ENCODE measurements around the gene SLC3A2. TPM values are rescaled to one million over a fixed set of nuclear protein-coding genes. Genes with fewer than 3 reads are reported as not detected.
A peak's percentile ranks its signal among the peaks of the same experiment; 100 is the strongest.

The SLC3A2 gene
- total RNA-seq (2021) (244 to 334 TPM (median 265 TPM) in 3 replicates), Bru-seq, nascent RNA (percentile 94 among the genes with signal in this experiment)
- long read RNA-seq, experiment 1, transcript SLC3A2-201 (9 exons, 1,904 nt) = major isoform, 283 of 1,148 reads
- long read RNA-seq, experiment 1, transcript SLC3A2-206 (11 exons, 2,084 nt) = minor isoform, 215 of 1,148 reads
- long read RNA-seq, experiment 1, transcript SLC3A2-202 (10 exons, 1,993 nt) = minor isoform, 68 of 1,148 reads
- long read RNA-seq, experiment 1, transcript SLC3A2-203 (12 exons, 2,161 nt) = minor isoform, 254 of 1,148 reads
- long read RNA-seq, experiment 1, partial matches to known transcripts = 26 of 1,148 reads
- long read RNA-seq, experiment 1, other reads (novel, unspliced or antisense) = 230 of 1,148 reads
- long read RNA-seq, experiment 2, transcript SLC3A2-201 (9 exons, 1,904 nt) = major isoform, 106 of 319 reads
- long read RNA-seq, experiment 2, transcript SLC3A2-206 (11 exons, 2,084 nt) = minor isoform, 26 of 319 reads
- long read RNA-seq, experiment 2, transcript SLC3A2-203 (12 exons, 2,161 nt) = minor isoform, 44 of 319 reads
- long read RNA-seq, experiment 2, transcript SLC3A2-202 (10 exons, 1,993 nt) = minor isoform, 12 of 319 reads
- long read RNA-seq, experiment 2, partial matches to known transcripts = 61 of 319 reads
- long read RNA-seq, experiment 2, other reads (novel, unspliced or antisense) = 52 of 319 reads
- long read RNA-seq, experiment 3, transcript SLC3A2-206 (11 exons, 2,084 nt) = minor isoform, 51 of 242 reads
- long read RNA-seq, experiment 3, transcript SLC3A2-201 (9 exons, 1,904 nt) = major isoform, 78 of 242 reads
- long read RNA-seq, experiment 3, transcript SLC3A2-203 (12 exons, 2,161 nt) = minor isoform, 33 of 242 reads
- long read RNA-seq, experiment 3, transcript SLC3A2-204 (12 exons, 2,222 nt) = minor isoform, 14 of 242 reads
- long read RNA-seq, experiment 3, partial matches to known transcripts = 4 of 242 reads
- long read RNA-seq, experiment 3, other reads (novel, unspliced or antisense) = 47 of 242 reads

- H3K36me3 Mint-ChIP-seq = peaks cover 64% of the 10 kb centered on the region
- peaks cover 49% of the 10 kb centered on the region for H3K4me1 Mint-ChIP-seq
- H3K4me3 Mint-ChIP-seq = peak within 1 kb of the TSS; percentile 99
- TF ChIP-seq PREB (CRISPR knock-in tag; IDR thresholded peaks at IDR 0.05; ENCODE audit: borderline replicate concordance) (no peak), GTF2I (CRISPR knock-in tag; conservative IDR thresholded peaks at IDR 0.05) (no peak), ATF3 (CRISPR knock-in tag; conservative IDR thresholded peaks at IDR 0.05) (no peak), STAT6 (CRISPR knock-in tag; conservative IDR thresholded peaks at IDR 0.05; ENCODE audit: low read depth) (no peak), JAZF1 (CRISPR knock-in tag; IDR thresholded peaks at IDR 0.05) (no peak), GRHL2 (CRISPR knock-in tag; IDR thresholded peaks at IDR 0.05; ENCODE audit: insufficient replicate concordance, severe bottlenecking) (no peak), HMGA2 (CRISPR knock-in tag; IDR thresholded peaks at IDR 0.05) (0 out of 2 replicates have a peak, but pooled peaks have one; percentile 24), CDX4 (CRISPR knock-in tag; IDR thresholded peaks at IDR 0.05; ENCODE audit: borderline replicate concordance) (no peak), AFF4 (CRISPR knock-in tag; IDR thresholded peaks at IDR 0.05; ENCODE audit: borderline replicate concordance) (no peak; the same call in 1 of the 2 replicates), NR1H2 (CRISPR knock-in tag; IDR thresholded peaks at IDR 0.05) (no peak), MXD4 (CRISPR knock-in tag; IDR thresholded peaks at IDR 0.05; ENCODE audit: borderline replicate concordance) (no peak), ZNF317 (CRISPR knock-in tag; IDR thresholded peaks at IDR 0.05; ENCODE audit: borderline replicate concordance, low read depth) (no peak), ZSCAN18 (CRISPR knock-in tag; IDR thresholded peaks at IDR 0.05) (no peak), CREB1 (CRISPR knock-in tag; IDR thresholded peaks at IDR 0.05) (peak; percentile 22; the same call in 1 of the 2 replicates), E2F5 (CRISPR knock-in tag; IDR thresholded peaks at IDR 0.05) (peak; percentile 35), ZMAT4 (CRISPR knock-in tag; IDR thresholded peaks at IDR 0.05) (0 out of 2 replicates have a peak, but pooled peaks have one; percentile 50), ELF4 (CRISPR knock-in tag; IDR thresholded peaks at IDR 0.05; ENCODE audit: low read depth) (0 out of 2 replicates have a peak, but pooled peaks have one; percentile 80), FOXP1 (CRISPR knock-in tag; IDR thresholded peaks at IDR 0.05; ENCODE audit: borderline replicate concordance) (peak; percentile 87), ZNF121 (CRISPR knock-in tag; IDR thresholded peaks at IDR 0.05) (no peak)
Measured at GRCh38 chr11:62880803-62881578, at the start of gene SLC3A2. TSS of gene SLC3A2 (plus strand) at chr11:62880896. CDS start at chr11:62881024, 128 bp downstream.

More at GRCh38 chr11:62880803-62881578, at the start of gene SLC3A2:
- peak within 1 kb of the TSS; percentile 100 for H3K27ac Mint-ChIP-seq
- CTCF ChIA-PET = interaction anchor here (0.6 to 1.7 kb wide), 16 partner anchors 9 to 375 kb away, joined by 3 to 14 read pairs (median 4); partner anchors contain the start of genes HNRNPUL2, NXF1 and TMEM179B
- DNase-seq (ENCODE audit: low spot score) = peak; percentile 87
- peaks cover 3% of the 10 kb centered on the region; the same call in 1 of the 2 replicates for H3K27me3 Mint-ChIP-seq (ENCODE audit: low read depth)
- ATAC-seq = peak; percentile 80
- no peaks in the 10 kb centered on the region for H3K9me3 Mint-ChIP-seq
- POLR2A ChIA-PET = interaction anchor here (0.5 to 3.8 kb wide), 15 partner anchors 9 to 228 kb away, joined by 3 to 44 read pairs (median 4); partner anchors contain the start of genes HNRNPUL2, TMEM179B and TTC9C
